ENCODE data around the gene ARFGAP1.

GRCh38 chr20:63288581-63289251 lies 16.1 kb downstream of the ARFGAP1 start:
- no peak for TF ChIP-seq CTCF (IDR thresholded peaks at IDR 0.05)
- TF ChIP-seq POLR2A (IDR thresholded peaks at IDR 0.05), result no peak
